ENCODE data around the gene SLC7A6. TPM values are rescaled to one million over a fixed set of nuclear protein-coding genes. Genes with fewer than 3 reads are reported as not detected.

The SLC7A6 gene
- 10 to 100 TPM; 23.4 to 55.6 (median 37.4) TPM for total RNA-seq

GRCh38 chr16:68264128-68265077, at the start of gene SLC7A6:
TSS of gene SLC7A6 (plus strand) at chr16:68264526. CDS start at chr16:68274727, 10,201 bp downstream.
- intact Hi-C loops (cut with DNase I; ENCODE audit: low total_unique reads): loop anchor here (5.0 kb wide), 1 partner anchor 63 kb away; no protein-coding TSS in a partner anchor
- TF ChIP-seq CTCF (IDR thresholded peaks at IDR 0.05) (peak in 1 of 3 donors; percentile 64), POLR2A (IDR thresholded peaks at IDR 0.05) (no peak)
- DNase-seq (ENCODE audit: low spot score in 2 of 2): peak in 1 of 2 donors; percentile 94
- peak within 1 kb of the TSS; percentile 80 for H3K4me3 ChIP-seq (ENCODE audit: low read depth, poor library complexity, severe bottlenecking)
- 0 to 1% methylated on average over 54 to 75 of the region's 123 CpGs for WGBS, 2 donors

- 73 to 76% methylated on average over 3 of the region's 3 CpGs for WGBS, 2 donors
- intact Hi-C loops (cut with DNase I; ENCODE audit: low total_unique reads): no loop called here
- TF ChIP-seq CTCF (IDR thresholded peaks at IDR 0.05) (no peak), POLR2A (IDR thresholded peaks at IDR 0.05) (no peak)
- H3K4me3 ChIP-seq (ENCODE audit: low read depth, poor library complexity, severe bottlenecking): no peak overlapping the region
- DNase-seq (ENCODE audit: low spot score in 2 of 2): no peak
These were observed 49.6 kb upstream of the SLC7A6 start for GRCh38 chr16:68214726-68215125.

- H3K4me3 ChIP-seq (ENCODE audit: low read depth, poor library complexity, severe bottlenecking): no peak overlapping the region
- intact Hi-C loops (cut with DNase I; ENCODE audit: low total_unique reads): no loop called here
- DNase-seq (ENCODE audit: low spot score in 2 of 2): no peak
- TF ChIP-seq POLR2A (IDR thresholded peaks at IDR 0.05): no peak
- no peak for TF ChIP-seq CTCF (IDR thresholded peaks at IDR 0.05)
- 97 to 100% methylated on average over 1 of the region's 1 CpG for WGBS, 2 donors
These were observed 49.0 kb upstream of the SLC7A6 start for GRCh38 chr16:68215302-68215701.

- DNase-seq (ENCODE audit: low spot score in 2 of 2): no peak
- intact Hi-C loops (cut with DNase I; ENCODE audit: low total_unique reads): no loop called here
- 93 to 94% methylated on average over 3 of the region's 3 CpGs for WGBS, 2 donors
- H3K4me3 ChIP-seq (ENCODE audit: low read depth, poor library complexity, severe bottlenecking): no peak overlapping the region
- TF ChIP-seq POLR2A (IDR thresholded peaks at IDR 0.05) (no peak), CTCF (IDR thresholded peaks at IDR 0.05) (no peak)
These were observed 48.1 kb upstream of the SLC7A6 start for GRCh38 chr16:68216240-68216639.

GRCh38 chr16:68217506-68217905, 46.8 kb upstream of the SLC7A6 start:
- H3K4me3 ChIP-seq (ENCODE audit: low read depth, poor library complexity, severe bottlenecking): no peak overlapping the region
- TF ChIP-seq POLR2A (IDR thresholded peaks at IDR 0.05) (no peak), CTCF (IDR thresholded peaks at IDR 0.05) (no peak)
- intact Hi-C loops (cut with DNase I; ENCODE audit: low total_unique reads): no loop called here
- WGBS, 2 donors: 85 to 89% methylated on average over 4 of the region's 4 CpGs
- no peak for DNase-seq (ENCODE audit: low spot score in 2 of 2)
